IMR-90 (cell line): Measurements from ENCODE around the gene SLC12A4. TPM values are rescaled to one million over a fixed set of nuclear protein-coding genes. Genes with fewer than 3 reads are reported as not detected.

Experiments used
- ATAC-seq: fragments of 200-7000 bp; cut with Tn5 transposase; 2 replicates; pipeline ENCODE4 v1.9.1; 2020; ENCODE audit warnings: low read depth, mild to moderate bottlenecking, moderate library complexity
- BruUV-seq: library from RNA; stranded (reverse); fragments of 400-500 nt; replicated peaks from 2 replicates; lab custom pipeline; 2021; lab: Mats Ljungman, UMichigan
- CTCF ChIA-PET: fragments of 300-600 bp; formaldehyde crosslinking; extraction: SDS; loops from one replicate; lab custom pipeline; 2021; ENCODE audit warnings: antibody characterized with exemption; lab: Yijun Ruan, JAX
- POLR2A ChIA-PET: fragments of 300-600 bp; sonication (Branson Sonifier 250); formaldehyde crosslinking; loops from one replicate; lab custom pipeline; 2022; ENCODE audit warnings: antibody characterized with exemption; ENCODE audit not compliant: unreplicated experiment; lab: Charles Lee
- DNase-seq: peaks from one replicate; pipeline ENCODE4 v3.0.0; 2013
- H2AFZ ChIP-seq: replicated peaks from 2 replicates; pipeline ENCODE3; 2013; ENCODE audit warnings: low read length, mild to moderate bottlenecking; ENCODE audit not compliant: poor library complexity
- H2AK5ac ChIP-seq: 2 replicates; pipeline ENCODE4 v1.6.1; 2013; ENCODE audit warnings: low read depth, low read length, inconsistent platforms
- H2AK9ac ChIP-seq: replicated peaks from 2 replicates; pipeline ENCODE3; 2013; ENCODE audit warnings: mild to moderate bottlenecking, low read depth, low read length, moderate library complexity; ENCODE audit not compliant: poor library complexity
- H2BK120ac ChIP-seq: 2 replicates; pipeline ENCODE4 v1.6.1; 2013; ENCODE audit warnings: low read depth, low read length, inconsistent platforms
- H2BK15ac ChIP-seq: 3 replicates; pipeline ENCODE4 v1.6.1; 2013; ENCODE audit warnings: low read depth, low read length, inconsistent platforms
- H2BK20ac ChIP-seq: 2 replicates; pipeline ENCODE4 v1.6.1; 2013; ENCODE audit warnings: low read depth, mild to moderate bottlenecking, inconsistent platforms, low read length, moderate library complexity
- H2BK5ac ChIP-seq: 2 replicates; pipeline ENCODE4 v1.6.1; 2013; ENCODE audit warnings: mild to moderate bottlenecking, low read depth, low read length, inconsistent platforms; ENCODE audit not compliant: poor library complexity, severe bottlenecking
- H3K14ac ChIP-seq: replicated peaks from 2 replicates; pipeline ENCODE4 v1.6.1; 2013; ENCODE audit warnings: low read depth, low read length, inconsistent platforms
- H3K18ac ChIP-seq: 2 replicates; pipeline ENCODE4 v1.6.1; 2013; ENCODE audit warnings: low read depth, low read length, control low read depth
- H3K23ac ChIP-seq: 2 replicates; pipeline ENCODE4 v1.6.1; 2013; ENCODE audit warnings: low read depth, low read length, inconsistent platforms
- H3K27ac ChIP-seq: 2 replicates; pipeline ENCODE4 v1.5.1; 2013; ENCODE audit warnings: mild to moderate bottlenecking, control low read depth, low read length; ENCODE audit not compliant: insufficient read depth
- H3K27me3 ChIP-seq: 2 replicates; pipeline ENCODE4 v1.6.1; 2013; ENCODE audit warnings: low read length; ENCODE audit not compliant: control insufficient read depth, insufficient read depth
- H3K36me3 ChIP-seq: 2 replicates; pipeline ENCODE4 v1.6.1; 2013; ENCODE audit warnings: low read length, mixed read lengths; ENCODE audit not compliant: control insufficient read depth, insufficient read depth
- H3K4ac ChIP-seq: 2 replicates; pipeline ENCODE4 v1.6.1; 2013; ENCODE audit warnings: low read depth, low read length, inconsistent platforms
- H3K4me1 ChIP-seq: 2 replicates; pipeline ENCODE4 v1.6.1; 2013; ENCODE audit warnings: low read length, mixed read lengths; ENCODE audit not compliant: control insufficient read depth, insufficient read depth
- H3K4me2 ChIP-seq: 2 replicates; pipeline ENCODE4 v1.6.1; 2013; ENCODE audit warnings: low read depth, mild to moderate bottlenecking, control low read depth, low read length, moderate library complexity
- H3K4me3 ChIP-seq: 2 replicates; pipeline ENCODE4 v1.5.1; 2013; ENCODE audit warnings: low read depth, mild to moderate bottlenecking, control low read depth, low read length, moderate library complexity; ENCODE audit not compliant: insufficient read depth
- H3K56ac ChIP-seq: 2 replicates; pipeline ENCODE4 v1.6.1; 2013; ENCODE audit warnings: low read length, inconsistent platforms; ENCODE audit not compliant: insufficient read depth; ENCODE audit errors: extremely low read depth
- H3K79me1 ChIP-seq, 2 experiments: 2 replicates each; pipeline ENCODE4 v1.6.1; 2013; ENCODE audit warnings: low read length in 2 of 2, inconsistent platforms in 1 of 2, low read depth in 1 of 2
- H3K9ac ChIP-seq: 2 replicates; pipeline ENCODE4 v1.6.1; 2013; ENCODE audit warnings: low read depth, low read length, control low read depth
- H3K9me1 ChIP-seq: 2 replicates; pipeline ENCODE4 v1.6.1; 2013; ENCODE audit warnings: low read length, inconsistent platforms; ENCODE audit not compliant: insufficient read depth
- H3K9me3 ChIP-seq: 2 replicates; pipeline ENCODE4 v1.6.1; 2013; ENCODE audit warnings: low read length; ENCODE audit not compliant: control insufficient read depth, insufficient read depth
- H4K20me1 ChIP-seq: 2 replicates; pipeline ENCODE4 v1.6.1; 2013; ENCODE audit warnings: low read length, inconsistent platforms; ENCODE audit not compliant: insufficient read depth
- H4K5ac ChIP-seq: 2 replicates; pipeline ENCODE4 v1.6.1; 2013; ENCODE audit warnings: mild to moderate bottlenecking, low read depth, low read length, control low read depth
- H4K8ac ChIP-seq, 2 experiments: 2 replicates each; pipeline ENCODE4 v1.6.1; 2013; ENCODE audit warnings: low read depth in 2 of 2, low read length in 2 of 2, control low read depth in 1 of 2, inconsistent platforms in 1 of 2
- H4K91ac ChIP-seq: 2 replicates; pipeline ENCODE4 v1.6.1; 2013; ENCODE audit warnings: low read depth, low read length, inconsistent platforms; ENCODE audit not compliant: insufficient read depth
- BHLHE40 ChIP-seq: fragments of 150-350 bp; IDR thresholded peaks from 2 replicates; pipeline ENCODE4 v1.6.1; 2016; ENCODE audit warnings: mild to moderate bottlenecking, low read depth, low read length
- CEBPB ChIP-seq: IDR thresholded peaks from 2 replicates; pipeline ENCODE4 v1.6.1; 2012; ENCODE audit warnings: low read depth, low read length, improper control_type of control experiment
- CHD1 ChIP-seq: IDR thresholded peaks from 2 replicates; pipeline ENCODE4 v1.6.1; 2012; ENCODE audit warnings: low read depth, low read length, improper control_type of control experiment
- CTCF ChIP-seq: conservative IDR thresholded peaks from 2 replicates; pipeline ENCODE4 v1.5.1; 2012; ENCODE audit warnings: mild to moderate bottlenecking, low read depth, low read length, improper control_type of control experiment
- ELK1 ChIP-seq: fragments of 150-350 bp; IDR thresholded peaks from 2 replicates; pipeline ENCODE4 v1.6.1; 2016; ENCODE audit warnings: low read depth, mild to moderate bottlenecking, low read length, moderate library complexity, borderline replicate concordance
- FOS ChIP-seq: fragments of 150-350 bp; IDR thresholded peaks from 2 replicates; pipeline ENCODE4 v1.6.1; 2016; ENCODE audit warnings: low read depth, low read length
- MAFK ChIP-seq: IDR thresholded peaks from 2 replicates; pipeline ENCODE4 v1.6.1; 2012; ENCODE audit warnings: low read depth, low read length, improper control_type of control experiment
- MAZ ChIP-seq: IDR thresholded peaks from 2 replicates; pipeline ENCODE4 v1.6.1; 2012; ENCODE audit warnings: low read depth, mild to moderate bottlenecking, low read length, improper control_type of control experiment, moderate library complexity, borderline replicate concordance
- MXI1 ChIP-seq: IDR thresholded peaks from 2 replicates; pipeline ENCODE4 v1.6.1; 2012; ENCODE audit warnings: low read depth, mild to moderate bottlenecking, low read length, moderate library complexity, borderline replicate concordance
- NFE2L2 ChIP-seq: fragments of 150-350 bp; IDR thresholded peaks from 2 replicates; pipeline ENCODE4 v1.6.1; 2016; ENCODE audit warnings: low read depth, mild to moderate bottlenecking, low read length
- POLR2A ChIP-seq: IDR thresholded peaks from 2 replicates; pipeline ENCODE4 v1.6.1; 2012; ENCODE audit warnings: mild to moderate bottlenecking, low read depth, low read length
- RAD21 ChIP-seq: IDR thresholded peaks from 2 replicates; pipeline ENCODE4 v1.6.1; 2012; ENCODE audit warnings: low read length, improper control_type of control experiment
- RFX5 ChIP-seq: IDR thresholded peaks from 2 replicates; pipeline ENCODE4 v1.8.0; 2012; ENCODE audit warnings: low read depth, mild to moderate bottlenecking, low read length, moderate library complexity
- SMC3 ChIP-seq: fragments of 150-350 bp; IDR thresholded peaks from 2 replicates; pipeline ENCODE4 v1.6.1; 2016; ENCODE audit warnings: low read depth, mild to moderate bottlenecking, antibody characterized with exemption, low read length, moderate library complexity
- WGBS, 2 experiments: methylation state at CpG; one replicate each; pipeline versions ENCODE4 v1.1.5 to v1.1.7; 2013; ENCODE audit warnings: missing lambda C conversion rate in 2 of 2; ENCODE audit not compliant: insufficient read length in 1 of 2; ENCODE audit errors: extremely low coverage in 2 of 2; 5-methylcytosine and 5-hydroxymethylcytosine counted together
- dilution Hi-C: fragments of 300-500 bp; cut with HindIII; formaldehyde crosslinking; loops from one replicate; pipeline ENCODE4 v1.14.3; 2018; ENCODE audit warnings: low sequenced_read_pairs; ENCODE audit not compliant: unreplicated experiment
- in situ Hi-C: fragments of 300-500 bp; cut with MboI; formaldehyde crosslinking; loops from 3 replicates; pipeline ENCODE4 v1.14.3; 2019; ENCODE audit warnings: low sequenced_read_pairs, inconsistent platforms, mixed read lengths
- intact Hi-C: fragments of 100-400 bp; cut with micrococcal nuclease; formaldehyde crosslinking; loops from 2 replicates; pipeline ENCODE4 v1.10.0; 2022
- polyA plus RNA-seq, 3 experiments: library from polyadenylated mRNA; depleted of rRNA; stranded (reverse); fragments of >200 nt; gene quantifications; 2 replicates each; pipeline ENCODE4 v1.2.3, GENCODE V29; 2012; ENCODE audit warnings: low replicate concordance in 1 of 3
- total RNA-seq: library from RNA; depleted of rRNA; stranded (reverse); fragments of >200 nt; gene quantifications from 2 replicates; pipeline ENCODE4 v1.2.3, GENCODE V29; 2012
- TF ChIP-seq, protein P1 (sequence below): fragments of 150-350 bp; IDR thresholded peaks from 2 replicates; pipeline ENCODE4 v1.6.1; 2017; ENCODE audit warnings: mild to moderate bottlenecking, antibody characterized with exemption, low read length, low read depth

Gene SLC12A4
- total and polyA plus RNA-seq, 2 of the 4 experiments (the other 2 are of a cell fraction), result 36.6 to 132 TPM

- Histone ChIP-seq H3K79me1 (peaks cover 19 to 66% of the 10 kb centered on the region in 2 experiments), H3K27ac (peak overlapping the region; percentile 99), H3K4me3 (peak overlapping the region; percentile 100), H4K20me1 (peaks cover 60% of the 10 kb centered on the region), H3K14ac (peak overlapping the region; percentile 95), H2BK15ac (peak overlapping the region; percentile 2; the same call in 1 of the 3 replicates), H3K4ac (peak overlapping the region; percentile 99), H2AFZ (peak overlapping the region; percentile 57), H3K23ac (peak overlapping the region; percentile 98), H3K18ac (peak overlapping the region; percentile 53), H4K5ac (peak overlapping the region; percentile 79), H2BK20ac (peak overlapping the region; percentile 43; the same call in 1 of the 2 replicates), H3K4me1 (peaks cover 37% of the 10 kb centered on the region), H2AK9ac (peak overlapping the region; percentile 100), H3K9me3 (no peaks in the 10 kb centered on the region), H2BK5ac (peak overlapping the region; percentile 92), H3K36me3 (peaks cover 29% of the 10 kb centered on the region), H3K9ac (peak overlapping the region; percentile 100), H2AK5ac (peak overlapping the region; percentile 99), H3K27me3 (no peaks in the 10 kb centered on the region), H4K8ac (peak overlapping the region; percentile 33 to 78; a peak in 3 of 4 replicates), H4K91ac (peak overlapping the region; percentile 95), H3K56ac (peak overlapping the region; percentile 85; the same call in 1 of the 2 replicates), H2BK120ac (peak overlapping the region; percentile 78), H3K4me2 (peak overlapping the region; percentile 93), H3K9me1 (peaks cover 42% of the 10 kb centered on the region)
- dilution Hi-C loops, result no loop called here
- no TSS peak for BruUV-seq
- in situ Hi-C loops, result no loop called here
- DNase-seq (no peak), ATAC-seq (peak; percentile 30)
- WGBS, 2 experiments, result no CpG with 5 or more reads among the region's 3 CpGs
- ChIA-PET CTCF (interaction anchor here (1.4 kb wide), 1 partner anchor 24 kb away, joined by 3 read pairs; no protein-coding TSS in a partner anchor), POLR2A (no interaction called here)
- intact Hi-C loops, result loop anchor here (10.0 kb wide), 1 partner anchor 258 kb away; no protein-coding TSS in a partner anchor
- TF ChIP-seq CEBPB (no peak), MAZ (no peak), ELK1 (no peak), MAFK (no peak), CHD1 (no peak), MXI1 (no peak), POLR2A (no peak), SMC3 (no peak), BHLHE40 (no peak), CTCF (no peak), RFX5 (no peak), NFE2L2 (no peak), RAD21 (no peak), FOS (no peak)
- TF ChIP-seq, protein P1, sequence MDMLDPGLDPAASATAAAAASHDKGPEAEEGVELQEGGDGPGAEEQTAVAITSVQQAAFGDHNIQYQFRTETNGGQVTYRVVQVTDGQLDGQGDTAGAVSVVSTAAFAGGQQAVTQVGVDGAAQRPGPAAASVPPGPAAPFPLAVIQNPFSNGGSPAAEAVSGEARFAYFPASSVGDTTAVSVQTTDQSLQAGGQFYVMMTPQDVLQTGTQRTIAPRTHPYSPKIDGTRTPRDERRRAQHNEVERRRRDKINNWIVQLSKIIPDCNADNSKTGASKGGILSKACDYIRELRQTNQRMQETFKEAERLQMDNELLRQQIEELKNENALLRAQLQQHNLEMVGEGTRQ, result no peak
These were observed 1.8 kb downstream of the SLC12A4 start for GRCh38 chr16:67966549-67967182.
